ENCODE results near the gene GALNT2. TPM values are rescaled to one million over a fixed set of nuclear protein-coding genes. Genes with fewer than 3 reads are reported as not detected.

GALNT2 gene
- total RNA-seq, 3 donors from 2014 or later = 83.9 to 101 (median 89.1) TPM

GRCh38 chr1:230113235-230113592 is 46.2 kb downstream of the GALNT2 start:
- no peak for ATAC-seq
- DNase-seq = no peak
- no peaks in the 10 kb centered on the region for H3K9me3 Mint-ChIP-seq
- peaks cover 19% of the 10 kb centered on the region for H3K36me3 Mint-ChIP-seq (ENCODE audit: insufficient read depth)
- H3K4me1 Mint-ChIP-seq (ENCODE audit: low read depth) = peaks cover 53% of the 10 kb centered on the region
- no peak overlapping the region for H3K4me3 Mint-ChIP-seq
- H3K27me3 Mint-ChIP-seq (ENCODE audit: low read depth) = no peaks in the 10 kb centered on the region

GRCh38 chr1:230113593-230114236 is 46.7 kb downstream of the GALNT2 start:
- Mint-ChIP-seq H3K4me1 (ENCODE audit: low read depth) (peaks cover 50% of the 10 kb centered on the region), H3K9me3 (no peaks in the 10 kb centered on the region), H3K27me3 (ENCODE audit: low read depth) (no peaks in the 10 kb centered on the region), H3K36me3 (ENCODE audit: insufficient read depth) (peaks cover 19% of the 10 kb centered on the region), H3K4me3 (no peak overlapping the region)
- DNase-seq = no peak
- no peak for ATAC-seq

GRCh38 chr1:230114237-230114651 is 47.2 kb downstream of the GALNT2 start:
- H3K4me1 Mint-ChIP-seq (ENCODE audit: low read depth) = peaks cover 46% of the 10 kb centered on the region
- ATAC-seq (no peak), DNase-seq (no peak)
- peaks cover 19% of the 10 kb centered on the region for H3K36me3 Mint-ChIP-seq (ENCODE audit: insufficient read depth)
- H3K9me3 Mint-ChIP-seq = no peaks in the 10 kb centered on the region
- H3K4me3 Mint-ChIP-seq = no peak overlapping the region
- H3K27me3 Mint-ChIP-seq (ENCODE audit: low read depth) = no peaks in the 10 kb centered on the region

- ATAC-seq = no peak
- Mint-ChIP-seq H3K4me1 (ENCODE audit: low read depth) (peaks cover 33% of the 10 kb centered on the region), H3K4me3 (no peak overlapping the region)
These were observed 50.7 kb downstream of the GALNT2 start for GRCh38 chr1:230117694-230118093.

GRCh38 chr1:230119340-230119739 is 52.3 kb downstream of the GALNT2 start:
- no peaks in the 10 kb centered on the region for H3K9me3 Mint-ChIP-seq
- ATAC-seq = no peak
- H3K4me3 Mint-ChIP-seq = no peak overlapping the region
- peaks cover 46% of the 10 kb centered on the region for H3K4me1 Mint-ChIP-seq (ENCODE audit: low read depth)
- no peaks in the 10 kb centered on the region for H3K27me3 Mint-ChIP-seq (ENCODE audit: low read depth)
- peaks cover 17% of the 10 kb centered on the region for H3K36me3 Mint-ChIP-seq (ENCODE audit: insufficient read depth)
- DNase-seq = no peak

More at GRCh38 chr1:230117694-230118093, 50.7 kb downstream of the GALNT2 start:
- Mint-ChIP-seq H3K9me3 (no peaks in the 10 kb centered on the region), H3K27me3 (ENCODE audit: low read depth) (no peaks in the 10 kb centered on the region), H3K36me3 (ENCODE audit: insufficient read depth) (peaks cover 28% of the 10 kb centered on the region)
- no peak for DNase-seq

- DNase-seq (no peak), ATAC-seq (no peak)
- H3K36me3 Mint-ChIP-seq (ENCODE audit: insufficient read depth) = peaks cover 14% of the 10 kb centered on the region
- H3K9me3 Mint-ChIP-seq = no peaks in the 10 kb centered on the region
- peaks cover 57% of the 10 kb centered on the region for H3K4me1 Mint-ChIP-seq (ENCODE audit: low read depth)
- no peak overlapping the region for H3K4me3 Mint-ChIP-seq
- no peaks in the 10 kb centered on the region for H3K27me3 Mint-ChIP-seq (ENCODE audit: low read depth)
These were observed 53.4 kb downstream of the GALNT2 start for GRCh38 chr1:230120289-230120920.

GRCh38 chr1:230120921-230121381 is 53.9 kb downstream of the GALNT2 start:
- Mint-ChIP-seq H3K4me3 (no peak overlapping the region), H3K36me3 (ENCODE audit: insufficient read depth) (peaks cover 10% of the 10 kb centered on the region), H3K9me3 (no peaks in the 10 kb centered on the region), H3K4me1 (ENCODE audit: low read depth) (peaks cover 62% of the 10 kb centered on the region), H3K27me3 (ENCODE audit: low read depth) (no peaks in the 10 kb centered on the region)
- DNase-seq (no peak), ATAC-seq (no peak)

GRCh38 chr1:230121950-230122349 is 54.9 kb downstream of the GALNT2 start:
- Mint-ChIP-seq H3K36me3 (ENCODE audit: insufficient read depth) (peaks cover 9% of the 10 kb centered on the region), H3K4me3 (no peak overlapping the region), H3K9me3 (no peaks in the 10 kb centered on the region), H3K4me1 (ENCODE audit: low read depth) (peaks cover 67% of the 10 kb centered on the region), H3K27me3 (ENCODE audit: low read depth) (no peaks in the 10 kb centered on the region)
- ATAC-seq (no peak), DNase-seq (no peak)

- H3K9me3 Mint-ChIP-seq = no peaks in the 10 kb centered on the region
- ATAC-seq (no peak), DNase-seq (no peak)
- peaks cover 9% of the 10 kb centered on the region for H3K36me3 Mint-ChIP-seq (ENCODE audit: insufficient read depth)
- no peak overlapping the region for H3K4me3 Mint-ChIP-seq
- peaks cover 68% of the 10 kb centered on the region for H3K4me1 Mint-ChIP-seq (ENCODE audit: low read depth)
- H3K27me3 Mint-ChIP-seq (ENCODE audit: low read depth) = no peaks in the 10 kb centered on the region
These were observed 55.6 kb downstream of the GALNT2 start for GRCh38 chr1:230122366-230123279.

- DNase-seq (no peak), ATAC-seq (peak; percentile 65 to 72)
- Mint-ChIP-seq H3K4me3 (no peak overlapping the region), H3K9me3 (no peaks in the 10 kb centered on the region), H3K4me1 (ENCODE audit: low read depth) (peaks cover 70% of the 10 kb centered on the region), H3K27me3 (ENCODE audit: low read depth) (no peaks in the 10 kb centered on the region), H3K36me3 (ENCODE audit: insufficient read depth) (peaks cover 9% of the 10 kb centered on the region)
These were observed 56.5 kb downstream of the GALNT2 start for GRCh38 chr1:230123280-230124185.

GRCh38 chr1:230124186-230125128 is 57.4 kb downstream of the GALNT2 start:
- Mint-ChIP-seq H3K4me1 (ENCODE audit: low read depth) (peaks cover 71% of the 10 kb centered on the region), H3K36me3 (ENCODE audit: insufficient read depth) (peaks cover 9% of the 10 kb centered on the region), H3K9me3 (no peaks in the 10 kb centered on the region), H3K27me3 (ENCODE audit: low read depth) (no peaks in the 10 kb centered on the region), H3K4me3 (no peak overlapping the region)
- ATAC-seq = no peak
- DNase-seq = no peak

- H3K27me3 Mint-ChIP-seq (ENCODE audit: low read depth) = no peaks in the 10 kb centered on the region
- peaks cover 71% of the 10 kb centered on the region for H3K4me1 Mint-ChIP-seq (ENCODE audit: low read depth)
- no peak for ATAC-seq
- DNase-seq = no peak
- no peaks in the 10 kb centered on the region for H3K9me3 Mint-ChIP-seq
- peaks cover 12% of the 10 kb centered on the region for H3K36me3 Mint-ChIP-seq (ENCODE audit: insufficient read depth)
- no peak overlapping the region for H3K4me3 Mint-ChIP-seq
These were observed 58.1 kb downstream of the GALNT2 start for GRCh38 chr1:230125141-230125540.

All from activated T-cell treated with anti-CD3 and anti-CD28 coated beads, Interleukin-2, amount 50 U/mL, for 4 hours (primary cell).